Ectodermal cell (in vitro differentiated cells): ENCODE data around the gene PLVAP. TPM values are rescaled to one million over a fixed set of nuclear protein-coding genes. Genes with fewer than 3 reads are reported as not detected.

Experiments used
- H3K27ac ChIP-seq: 2 replicates; pipeline ENCODE4 v1.7.0; 2013; ENCODE audit warnings: mild to moderate bottlenecking, low read depth, low read length; ENCODE audit not compliant: insufficient read depth, poor library complexity, severe bottlenecking
- H3K27me3 ChIP-seq: 2 replicates; pipeline ENCODE4 v1.7.0; 2013; ENCODE audit warnings: mild to moderate bottlenecking, low read length; ENCODE audit not compliant: insufficient read depth, control insufficient read depth, poor library complexity, severe bottlenecking
- H3K36me3 ChIP-seq: one replicate; pipeline ENCODE4 v1.7.0; 2013; ENCODE audit warnings: low read length; ENCODE audit not compliant: control insufficient read depth, insufficient read depth
- H3K4me1 ChIP-seq: one replicate; pipeline ENCODE4 v1.7.0; 2013; ENCODE audit warnings: low read length; ENCODE audit not compliant: control insufficient read depth, insufficient read depth
- H3K4me3 ChIP-seq: 2 replicates; pipeline ENCODE4 v1.7.0; 2013; ENCODE audit warnings: low read depth, low read length, control low read depth; ENCODE audit not compliant: insufficient read depth
- H3K9me3 ChIP-seq: 2 replicates; pipeline ENCODE4 v1.7.0; 2013; ENCODE audit warnings: mild to moderate bottlenecking, low read length, moderate library complexity; ENCODE audit not compliant: control insufficient read depth
- WGBS, 2 experiments: methylation state at CpG; one replicate each; pipeline ENCODE4 v1.1.7; 2013; ENCODE audit warnings: missing lambda C conversion rate in 2 of 2; 5-methylcytosine and 5-hydroxymethylcytosine counted together
- polyA plus RNA-seq, 4 experiments: library from polyadenylated mRNA; stranded (reverse); fragments of 50-300 nt; gene quantifications; one replicate each; pipeline ENCODE4 v1.2.3, GENCODE V29; 2013

The PLVAP gene
- polyA plus RNA-seq (2013, experiment 1 of 4), result 0.22 TPM
- polyA plus RNA-seq (2013, experiment 2 of 4), result 0.27 TPM
- 0.32 TPM for polyA plus RNA-seq (2013, experiment 3 of 4)
- polyA plus RNA-seq (2013, experiment 4 of 4), result 0.20 TPM

GRCh38 chr19:17376935-17377600 lies at the start of gene PLVAP:
Gene PLVAP, minus strand, starts transcription at chr19:17377342. Its CDS starts 54 bp downstream, at chr19:17377288.
- Histone ChIP-seq H3K27ac (no peak within 1 kb of the TSS), H3K4me3 (no peak within 1 kb of the TSS)

GRCh38 chr19:17424743-17425365 lies 47.7 kb upstream of the PLVAP start:
- Histone ChIP-seq H3K27me3 (no peaks in the 10 kb centered on the region), H3K36me3 (no peaks in the 10 kb centered on the region), H3K4me1 (peaks cover 4% of the 10 kb centered on the region), H3K27ac (no peak overlapping the region), H3K4me3 (peak overlapping the region; percentile 16), H3K9me3 (no peaks in the 10 kb centered on the region)
- WGBS, 2 experiments, result 13 to 14% methylated on average over 26 to 27 of the region's 27 CpGs

More at GRCh38 chr19:17376935-17377600, at the start of gene PLVAP:
- Histone ChIP-seq H3K9me3 (no peaks in the 10 kb centered on the region), H3K27me3 (no peaks in the 10 kb centered on the region), H3K4me1 (no peaks in the 10 kb centered on the region), H3K36me3 (no peaks in the 10 kb centered on the region)
- 92 to 94% methylated on average over 39 of the region's 39 CpGs for WGBS, 2 experiments

- 93% methylated on average over 20 of the region's 20 CpGs for WGBS, 2 experiments
- Histone ChIP-seq H3K36me3 (no peaks in the 10 kb centered on the region), H3K4me3 (no peak overlapping the region), H3K9me3 (no peaks in the 10 kb centered on the region), H3K27me3 (no peaks in the 10 kb centered on the region), H3K4me1 (peaks cover 4% of the 10 kb centered on the region), H3K27ac (no peak overlapping the region)
Observed at GRCh38 chr19:17423429-17424208, 46.5 kb upstream of the PLVAP start.

- no peak overlapping the region for H3K4me3 ChIP-seq
- H3K36me3 ChIP-seq, result no peaks in the 10 kb centered on the region
- H3K9me3 ChIP-seq, result no peaks in the 10 kb centered on the region
- H3K27ac ChIP-seq, result no peak overlapping the region
- H3K27me3 ChIP-seq, result no peaks in the 10 kb centered on the region
- WGBS, 2 experiments, result 94 to 96% methylated on average over 4 of the region's 4 CpGs
- peaks cover 4% of the 10 kb centered on the region for H3K4me1 ChIP-seq
Observed at GRCh38 chr19:17421942-17422341, 44.8 kb upstream of the PLVAP start.

GRCh38 chr19:17420475-17420924 lies 43.4 kb upstream of the PLVAP start:
- no peak overlapping the region for H3K27ac ChIP-seq
- peaks cover 7% of the 10 kb centered on the region for H3K4me1 ChIP-seq
- 10 to 11% methylated on average over 25 of the region's 25 CpGs for WGBS, 2 experiments
- no peaks in the 10 kb centered on the region for H3K36me3 ChIP-seq
- peak overlapping the region; percentile 86 for H3K4me3 ChIP-seq
- no peaks in the 10 kb centered on the region for H3K9me3 ChIP-seq
- H3K27me3 ChIP-seq, result no peaks in the 10 kb centered on the region

- Histone ChIP-seq H3K27ac (peak within 1 kb of the TSS; percentile 70), H3K4me1 (peaks cover 9% of the 10 kb centered on the region), H3K36me3 (no peaks in the 10 kb centered on the region), H3K27me3 (no peaks in the 10 kb centered on the region), H3K9me3 (no peaks in the 10 kb centered on the region), H3K4me3 (peak within 1 kb of the TSS; percentile 86)
- 1% methylated on average over 85 of the region's 85 CpGs for WGBS, 2 experiments
Observed at GRCh38 chr19:17419621-17420474, 42.7 kb upstream of the PLVAP start, which contains the start of gene MVB12A. Gene MVB12A, plus strand, starts transcription at chr19:17420047. Its CDS starts 89 bp downstream, at chr19:17420136.

GRCh38 chr19:17419154-17419620 lies 42.0 kb upstream of the PLVAP start:
- Histone ChIP-seq H3K27me3 (no peaks in the 10 kb centered on the region), H3K4me1 (peaks cover 5% of the 10 kb centered on the region), H3K27ac (peak overlapping the region; percentile 70), H3K36me3 (no peaks in the 10 kb centered on the region), H3K4me3 (peak overlapping the region; percentile 24), H3K9me3 (no peaks in the 10 kb centered on the region)
- 65 to 69% methylated on average over 8 of the region's 8 CpGs for WGBS, 2 experiments

GRCh38 chr19:17418710-17419109 lies 41.6 kb upstream of the PLVAP start:
- Histone ChIP-seq H3K36me3 (no peaks in the 10 kb centered on the region), H3K4me3 (peak overlapping the region; percentile 24), H3K9me3 (no peaks in the 10 kb centered on the region), H3K27ac (no peak overlapping the region), H3K27me3 (no peaks in the 10 kb centered on the region), H3K4me1 (peaks cover 5% of the 10 kb centered on the region)
- 90 to 100% methylated on average over 1 to 2 of the region's 3 CpGs for WGBS, 2 experiments

GRCh38 chr19:17415121-17415520 lies 38.0 kb upstream of the PLVAP start:
- H3K36me3 ChIP-seq, result no peaks in the 10 kb centered on the region
- peaks cover 5% of the 10 kb centered on the region for H3K4me1 ChIP-seq
- no peak overlapping the region for H3K4me3 ChIP-seq
- H3K9me3 ChIP-seq, result no peaks in the 10 kb centered on the region
- no peaks in the 10 kb centered on the region for H3K27me3 ChIP-seq
- no peak overlapping the region for H3K27ac ChIP-seq
- WGBS, 2 experiments, result 24 to 29% methylated on average over 6 of the region's 6 CpGs
